Activated CD4-positive, alpha-beta memory T cell treated with anti-CD3 and anti-CD28 coated beads, Interleukin-2, amount 10 ng/mL, durations not matched to agents 7 days and 5 days (primary cell): Measurements from ENCODE around the gene ARMC7. TPM values are rescaled to one million over a fixed set of nuclear protein-coding genes. Genes with fewer than 3 reads are reported as not detected.

Source experiments
- CTCF ChIA-PET: fragments of 350-600 bp; sonication (Branson Sonifier 250); formaldehyde crosslinking; loops from one replicate; lab custom pipeline; 2021; ENCODE audit warnings: antibody characterized with exemption, inconsistent platforms; lab: Charles Lee
- POLR2A ChIA-PET: fragments of 350-600 bp; sonication (Branson Sonifier 250); formaldehyde crosslinking; loops from one replicate; lab custom pipeline; 2021; ENCODE audit warnings: antibody characterized with exemption; lab: Charles Lee
- DNase-seq: peaks from one replicate; pipeline ENCODE4 v3.0.0-alpha.2; 2020
- H3K27ac Mint-ChIP-seq: one replicate; pipeline ENCODE4 v1.8.0; 2021; ENCODE audit warnings: mild to moderate bottlenecking, mixed read lengths
- H3K27me3 Mint-ChIP-seq: one replicate; pipeline ENCODE4 v1.8.0; 2021; ENCODE audit warnings: mixed read lengths
- H3K36me3 Mint-ChIP-seq: one replicate; pipeline ENCODE4 v1.8.0; 2021; ENCODE audit warnings: low read depth, mixed read lengths
- H3K4me1 Mint-ChIP-seq: one replicate; pipeline ENCODE4 v1.8.0; 2021; ENCODE audit warnings: mixed read lengths
- H3K4me3 Mint-ChIP-seq: one replicate; pipeline ENCODE4 v1.8.0; 2021; ENCODE audit warnings: mild to moderate bottlenecking, mixed read lengths
- H3K9me3 Mint-ChIP-seq: one replicate; pipeline ENCODE4 v1.8.0; 2021; ENCODE audit warnings: mixed read lengths
- total RNA-seq, 2 experiments: library from RNA; stranded (reverse); gene quantifications; one replicate each; pipeline ENCODE4 v1.2.3, GENCODE V29; 2021

The ARMC7 gene
- total RNA-seq, 2 experiments from 2014 or later, result 17.1 to 17.9 TPM

DNA sequence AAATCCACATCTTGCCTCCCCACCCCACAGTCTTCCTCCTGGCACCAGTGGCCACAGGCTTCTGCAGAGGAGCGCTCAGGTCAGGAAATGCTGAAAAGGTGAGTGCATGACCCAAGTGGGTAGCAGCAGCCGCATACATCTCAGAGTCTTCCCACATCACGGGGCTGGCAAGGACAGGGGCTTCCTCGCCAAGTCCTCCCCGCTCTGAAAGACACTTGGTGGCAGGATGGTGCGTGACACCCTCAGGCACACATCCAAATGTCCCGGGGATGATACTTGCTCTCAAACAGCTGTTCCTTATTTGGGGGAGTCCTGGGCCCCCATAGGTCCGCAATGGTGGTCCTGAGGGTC is 30.8 kb upstream of the ARMC7 start:
- no peaks in the 10 kb centered on the region for H3K9me3 Mint-ChIP-seq
- H3K4me3 Mint-ChIP-seq, result no peak overlapping the region
- no peaks in the 10 kb centered on the region for H3K36me3 Mint-ChIP-seq
- no peak overlapping the region for H3K27ac Mint-ChIP-seq
- CTCF ChIA-PET, result interaction anchor here (1.2 to 1.6 kb wide), 2 partner anchors 19 to 31 kb away, joined by 4 to 5 read pairs; no protein-coding TSS in a partner anchor
- no peak for DNase-seq
- peaks cover 33% of the 10 kb centered on the region for H3K4me1 Mint-ChIP-seq
- POLR2A ChIA-PET, result interaction anchor here (1.2 to 2.9 kb wide), 3 partner anchors 9 to 183 kb away, joined by 3 to 16 read pairs (median 3); partner anchors contain the start of genes ATP5PD, KCTD2 and SLC16A5
- no peaks in the 10 kb centered on the region for H3K27me3 Mint-ChIP-seq

DNA sequence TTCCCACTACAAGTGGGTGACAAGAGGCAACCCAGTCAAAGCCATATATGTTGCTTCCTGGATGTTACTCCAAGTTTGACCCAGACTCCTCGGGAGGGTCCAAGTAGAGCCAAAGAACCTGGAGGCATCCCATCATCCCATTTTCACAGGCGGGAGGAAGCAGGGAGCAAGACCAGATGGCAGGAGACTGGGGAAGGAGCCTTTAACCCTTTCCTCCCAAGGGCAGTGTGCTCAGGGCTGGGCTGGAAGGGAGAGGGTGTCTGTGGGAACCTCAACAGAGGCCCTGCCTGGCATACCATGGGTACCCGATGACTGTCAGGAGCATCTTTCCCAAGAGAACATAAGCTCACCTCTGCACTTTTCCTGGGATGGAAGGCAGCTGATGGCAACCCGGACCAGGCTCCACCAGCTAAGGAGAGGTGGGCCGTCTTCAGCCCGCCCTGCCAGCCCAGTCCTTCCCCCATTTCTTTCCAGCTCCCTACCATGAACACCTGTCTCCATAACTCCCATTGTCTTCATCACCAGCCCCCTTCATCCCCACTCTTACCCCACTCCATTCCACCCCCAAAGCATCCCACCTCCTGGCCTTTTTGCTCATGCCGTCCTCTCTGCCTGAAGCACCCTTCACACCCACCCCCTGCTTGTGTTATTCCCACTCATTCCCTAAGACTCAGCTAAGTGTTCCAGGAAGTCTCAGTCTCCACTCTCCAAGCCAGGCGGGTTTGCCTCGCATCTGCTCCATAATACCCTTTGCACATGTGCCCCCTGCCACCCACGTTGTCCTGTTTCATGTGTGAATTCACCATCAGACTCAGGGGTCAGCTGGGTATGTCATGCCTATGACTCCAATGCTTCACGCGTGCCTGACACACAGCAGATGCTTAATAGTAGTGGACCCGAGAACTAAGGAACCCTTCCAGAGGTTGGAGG is 27.9 kb upstream of the ARMC7 start:
- POLR2A ChIA-PET, result interaction anchor here (0.6 to 1.3 kb wide), 2 partner anchors 179 to 209 kb away, joined by 4 read pairs; partner anchors contain the start of gene FDXR
- CTCF ChIA-PET, result interaction anchor here (1.6 to 1.9 kb wide), 2 partner anchors 12 to 32 kb away, joined by 4 to 6 read pairs; no protein-coding TSS in a partner anchor
- no peak overlapping the region for H3K27ac Mint-ChIP-seq
- H3K27me3 Mint-ChIP-seq, result no peaks in the 10 kb centered on the region
- no peaks in the 10 kb centered on the region for H3K9me3 Mint-ChIP-seq
- peaks cover 44% of the 10 kb centered on the region for H3K4me1 Mint-ChIP-seq
- no peaks in the 10 kb centered on the region for H3K36me3 Mint-ChIP-seq
- DNase-seq, result no peak
- H3K4me3 Mint-ChIP-seq, result no peak overlapping the region

DNA sequence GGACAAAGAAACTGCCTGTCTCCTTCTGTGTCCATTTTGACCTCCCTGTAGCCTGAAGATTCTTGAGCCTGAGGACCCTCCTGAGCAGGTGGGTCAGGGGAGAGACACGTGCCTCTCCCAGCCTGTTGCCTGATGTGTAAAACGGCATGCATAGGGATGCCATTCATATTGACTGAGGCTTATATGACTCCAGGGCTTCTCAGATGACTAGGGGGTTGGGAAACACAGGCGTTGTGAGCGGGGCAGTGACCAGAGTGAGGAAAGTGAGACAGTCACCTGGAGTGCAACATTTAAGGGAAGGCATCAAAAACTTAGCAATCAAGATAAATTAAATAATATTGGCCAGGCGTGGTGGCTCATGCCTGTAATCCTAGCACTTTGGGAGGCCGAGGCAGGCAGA is 27.1 kb upstream of the ARMC7 start:
- no peak overlapping the region for H3K27ac Mint-ChIP-seq
- CTCF ChIA-PET, result interaction anchor here (1.9 kb wide), 1 partner anchor 31 kb away, joined by 6 read pairs; no protein-coding TSS in a partner anchor
- no peaks in the 10 kb centered on the region for H3K9me3 Mint-ChIP-seq

DNA sequence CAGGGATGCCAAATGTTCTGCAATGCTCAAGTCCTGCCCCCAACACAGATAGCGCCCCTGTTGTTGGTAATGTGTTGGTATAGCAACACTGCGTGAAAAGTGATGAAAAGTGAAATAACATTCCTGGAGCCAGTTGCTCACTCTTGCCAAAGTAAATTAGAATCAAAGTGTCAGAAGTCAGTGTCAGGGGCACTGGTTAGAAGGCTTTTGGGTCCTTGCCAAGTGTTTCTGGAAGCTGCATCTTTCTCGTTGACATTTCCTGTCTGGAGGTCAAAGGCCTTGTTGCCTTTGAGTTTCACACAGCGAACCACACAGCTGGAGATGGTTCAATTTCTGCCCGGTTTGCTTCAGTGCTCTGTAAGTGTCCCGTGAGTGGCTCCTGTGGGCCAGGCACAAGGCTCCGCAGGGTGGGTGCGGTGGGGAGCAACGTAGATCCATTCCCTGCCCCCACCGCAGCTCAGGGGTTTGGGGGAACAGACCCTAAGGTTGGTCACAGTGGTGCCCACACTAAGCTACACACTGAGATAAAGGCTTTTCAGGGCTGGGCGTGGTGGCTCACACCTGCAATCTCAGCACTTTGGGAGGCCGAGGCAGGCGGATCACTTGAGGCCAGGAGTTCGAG is 25.6 kb upstream of the ARMC7 start:
- Mint-ChIP-seq H3K4me3 (no peak overlapping the region), H3K27me3 (no peaks in the 10 kb centered on the region)
- POLR2A ChIA-PET, result interaction anchor here (0.7 to 1.0 kb wide), 2 partner anchors 24 to 263 kb away, joined by 3 to 4 read pairs; no protein-coding TSS in a partner anchor

More for the DNA sequence above, 27.1 kb upstream of the ARMC7 start:
- H3K27me3 Mint-ChIP-seq, result no peaks in the 10 kb centered on the region
- H3K4me1 Mint-ChIP-seq, result peaks cover 44% of the 10 kb centered on the region
- no peak overlapping the region for H3K4me3 Mint-ChIP-seq
- no peaks in the 10 kb centered on the region for H3K36me3 Mint-ChIP-seq
- no peak for DNase-seq
- POLR2A ChIA-PET, result no interaction called here

DNA sequence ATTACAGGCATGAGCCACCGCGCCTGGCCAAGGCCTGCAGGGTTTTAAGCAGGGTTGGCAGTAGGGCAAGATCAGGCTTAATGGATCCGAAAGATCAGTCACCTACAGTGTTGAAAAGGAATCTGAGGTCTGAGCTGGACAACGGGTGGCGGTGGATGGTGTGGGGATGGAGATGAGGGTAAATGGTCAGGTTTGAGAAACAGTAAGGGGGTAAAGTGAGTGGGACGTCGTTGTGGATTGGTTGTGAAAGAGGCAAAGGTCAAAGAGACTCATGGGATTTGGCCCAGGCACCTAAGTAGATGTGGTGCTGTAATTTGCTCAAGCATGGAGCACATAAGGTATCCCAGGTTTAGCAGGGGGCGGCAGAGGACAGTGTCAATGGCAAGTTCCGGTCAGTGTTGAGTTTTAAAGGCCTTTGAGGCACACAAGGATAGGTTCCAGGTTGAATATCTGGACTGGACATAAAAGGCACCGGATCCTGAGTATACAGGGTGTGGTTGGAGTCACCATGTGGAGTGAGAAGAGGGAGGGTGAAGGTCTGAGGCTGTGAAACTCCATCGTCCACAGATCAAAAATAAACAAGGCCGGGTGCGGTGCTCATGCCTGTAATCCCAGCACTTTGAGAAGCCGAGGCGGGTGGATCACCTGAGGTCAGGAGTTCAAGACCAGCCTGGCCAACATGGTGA is 23.1 kb upstream of the ARMC7 start:
- peak overlapping the region; percentile 13 for H3K27ac Mint-ChIP-seq
- no peaks in the 10 kb centered on the region for H3K9me3 Mint-ChIP-seq
- POLR2A ChIA-PET, result interaction anchor here (1.2 to 2.3 kb wide), 3 partner anchors 9 to 52 kb away, joined by 3 to 16 read pairs (median 11); partner anchors contain the start of gene ARMC7
- H3K4me3 Mint-ChIP-seq, result peak overlapping the region; percentile 70
- H3K36me3 Mint-ChIP-seq, result no peaks in the 10 kb centered on the region
- no peaks in the 10 kb centered on the region for H3K27me3 Mint-ChIP-seq
- DNase-seq, result no peak
- CTCF ChIA-PET, result interaction anchor here (1.3 to 1.7 kb wide), 2 partner anchors 19 to 27 kb away, joined by 3 to 5 read pairs; no protein-coding TSS in a partner anchor
- peaks cover 44% of the 10 kb centered on the region for H3K4me1 Mint-ChIP-seq

More for the DNA sequence above, 25.6 kb upstream of the ARMC7 start:
- CTCF ChIA-PET, result interaction anchor here (0.7 to 0.9 kb wide), 2 partner anchors 27 to 30 kb away, joined by 3 read pairs; no protein-coding TSS in a partner anchor
- no peak for DNase-seq
- H3K27ac Mint-ChIP-seq, result no peak overlapping the region
- H3K36me3 Mint-ChIP-seq, result no peaks in the 10 kb centered on the region
- H3K9me3 Mint-ChIP-seq, result no peaks in the 10 kb centered on the region
- H3K4me1 Mint-ChIP-seq, result peaks cover 43% of the 10 kb centered on the region

DNA sequence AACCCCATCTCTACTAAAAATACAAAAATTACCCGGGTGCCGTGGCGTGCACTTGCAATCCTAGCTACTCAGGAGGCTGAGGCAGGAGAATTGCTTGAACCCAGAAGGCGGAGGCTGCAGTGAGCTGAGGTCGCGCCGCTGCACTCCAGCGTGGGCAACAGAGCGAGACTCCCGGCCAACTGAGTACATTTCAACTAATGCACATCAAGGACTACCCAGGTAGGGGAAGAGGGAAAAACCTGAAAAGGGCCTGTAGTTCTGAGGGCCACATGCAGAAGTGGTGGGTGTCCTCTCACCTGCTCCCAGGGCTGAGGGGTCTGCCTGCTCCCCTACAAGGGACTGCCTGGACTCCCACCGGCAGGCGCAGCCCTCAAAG is 22.6 kb upstream of the ARMC7 start:
- POLR2A ChIA-PET, result interaction anchor here (0.7 to 2.3 kb wide), 10 partner anchors 10 to 202 kb away, joined by 3 to 16 read pairs (median 5); partner anchors contain the start of genes ARMC7, JPT1, NT5C and NUP85
- peak overlapping the region; percentile 44 for H3K27ac Mint-ChIP-seq

DNA sequence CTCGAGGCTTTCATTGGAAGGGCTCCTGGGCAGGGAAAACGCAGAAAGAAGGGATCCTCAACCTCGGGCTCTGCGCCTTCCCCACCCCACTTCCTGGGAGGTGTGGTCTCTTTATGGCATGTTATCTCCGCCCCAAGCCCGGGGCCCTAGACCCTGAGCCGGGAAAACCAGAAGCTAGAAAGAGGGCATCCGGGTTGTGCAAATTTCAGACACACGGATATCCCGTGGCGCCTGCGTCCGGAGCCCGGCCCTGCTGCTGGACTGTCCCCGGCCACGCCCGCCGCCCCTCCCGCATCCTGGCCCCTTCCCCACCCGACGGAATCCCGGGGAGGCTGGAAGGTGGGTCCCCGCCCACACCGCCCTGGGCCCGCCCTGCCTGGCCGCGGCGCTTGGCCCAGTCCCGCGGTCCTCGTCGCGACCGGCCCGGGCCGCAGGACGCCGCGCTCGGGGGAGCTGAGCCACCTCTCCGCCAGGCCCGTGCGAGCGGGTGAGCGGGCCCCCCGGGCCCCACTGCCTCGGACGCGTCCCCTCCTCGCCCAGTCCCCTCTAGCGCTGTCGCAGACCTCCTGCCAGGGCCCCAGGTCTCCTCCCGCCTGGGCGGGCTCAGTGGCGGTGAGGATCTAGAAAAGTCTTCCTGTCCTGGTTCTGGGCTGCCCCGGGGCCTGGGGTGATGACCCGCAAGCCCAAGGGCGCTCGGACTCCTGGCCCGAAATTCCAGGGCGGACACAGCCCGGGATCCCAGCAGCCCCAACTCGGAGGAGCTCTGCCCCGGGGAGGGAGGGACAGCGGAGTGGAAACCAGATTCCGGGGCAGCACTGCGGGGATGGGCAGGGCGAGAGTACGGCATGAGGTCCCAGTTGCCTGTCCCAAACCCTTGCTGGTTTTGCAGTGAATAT is 22.0 kb upstream of the ARMC7 start, which contains the start of gene SLC16A5:
SLC16A5 (plus strand) TSS at position 397 of the 896 bp plus-strand sequence. CDS start 5,683 bp downstream, outside the sequence.
- peak within 1 kb of the TSS; percentile 75 for H3K4me3 Mint-ChIP-seq
- ChIA-PET CTCF (interaction anchor here (1.0 to 1.8 kb wide), 8 partner anchors 11 to 114 kb away, joined by 3 to 5 read pairs (median 4); partner anchors contain the start of gene MRPL58), POLR2A (interaction anchor here (0.7 to 2.3 kb wide), 17 partner anchors 10 to 202 kb away, joined by 3 to 16 read pairs (median 4); partner anchors contain the start of genes ARMC7, JPT1, NT5C and NUP85)
- DNase-seq, result peak; percentile 61
- H3K27ac Mint-ChIP-seq, result peak within 1 kb of the TSS; percentile 58
- H3K36me3 Mint-ChIP-seq, result no peaks in the 10 kb centered on the region
- peaks cover 48% of the 10 kb centered on the region for H3K4me1 Mint-ChIP-seq
- no peaks in the 10 kb centered on the region for H3K9me3 Mint-ChIP-seq
- H3K27me3 Mint-ChIP-seq, result no peaks in the 10 kb centered on the region

More for the DNA sequence above, 22.6 kb upstream of the ARMC7 start:
- peak overlapping the region; percentile 70 for H3K4me3 Mint-ChIP-seq
- H3K9me3 Mint-ChIP-seq, result no peaks in the 10 kb centered on the region
- H3K4me1 Mint-ChIP-seq, result peaks cover 48% of the 10 kb centered on the region
- no peaks in the 10 kb centered on the region for H3K36me3 Mint-ChIP-seq
- CTCF ChIA-PET, result interaction anchor here (1.0 to 1.8 kb wide), 6 partner anchors 19 to 115 kb away, joined by 3 to 5 read pairs (median 4); partner anchors contain the start of gene MRPL58
- no peak for DNase-seq
- no peaks in the 10 kb centered on the region for H3K27me3 Mint-ChIP-seq

DNA sequence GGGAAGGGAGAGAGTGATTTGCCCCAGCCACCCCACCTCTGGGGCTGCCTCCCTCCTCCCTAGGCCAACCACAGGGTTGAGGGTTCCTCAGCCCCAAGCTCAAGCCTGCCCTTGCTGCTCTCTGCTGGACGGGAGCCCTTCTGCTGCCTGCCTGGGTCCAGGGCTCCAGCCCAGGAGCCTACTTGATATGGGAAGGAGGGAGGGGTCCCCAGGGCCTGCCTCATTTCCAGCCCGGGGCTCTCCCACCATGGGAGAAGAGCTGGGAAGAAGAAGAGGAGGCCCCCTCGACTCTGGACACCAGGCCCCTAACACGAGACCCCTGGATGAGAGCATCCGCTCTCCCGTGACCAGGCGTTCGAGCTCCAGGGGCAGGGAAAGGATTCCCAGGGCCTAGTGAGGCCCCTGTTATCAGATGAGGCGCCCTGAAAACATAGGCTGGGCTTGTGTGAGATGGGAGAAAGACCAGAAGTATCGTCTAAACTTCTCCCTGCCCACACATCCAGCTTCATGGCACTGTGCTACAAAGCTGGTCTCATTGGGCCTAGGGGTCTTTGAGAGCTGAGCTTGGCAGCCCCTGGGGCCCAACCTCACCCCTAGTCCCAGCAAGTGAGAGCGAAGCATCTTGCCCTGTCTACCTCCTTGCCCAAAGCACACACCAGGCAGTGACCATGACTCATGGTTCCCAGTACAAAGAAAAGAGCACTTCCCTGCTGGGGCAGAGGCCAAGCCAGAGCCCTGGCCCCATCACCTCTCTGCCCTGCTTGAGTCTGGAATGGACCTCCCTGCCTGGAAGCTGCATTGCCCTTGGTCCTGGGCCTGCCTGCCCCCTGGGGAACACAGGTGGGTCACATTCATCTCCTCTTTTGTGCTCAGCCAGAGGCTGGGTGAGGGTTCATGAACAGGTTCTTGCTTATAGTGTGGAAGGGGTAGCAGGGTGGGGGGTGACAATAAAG is 21.0 kb upstream of the ARMC7 start:
- H3K36me3 Mint-ChIP-seq, result no peaks in the 10 kb centered on the region
- peak overlapping the region; percentile 75 for H3K4me3 Mint-ChIP-seq
- ChIA-PET POLR2A (interaction anchor here (0.8 to 2.3 kb wide), 16 partner anchors 10 to 117 kb away, joined by 3 to 16 read pairs (median 4); partner anchors contain the start of genes ARMC7, JPT1, NT5C and NUP85), CTCF (interaction anchor here (1.1 to 1.8 kb wide), 5 partner anchors 12 to 77 kb away, joined by 4 to 5 read pairs (median 4); partner anchors contain the start of gene MRPL58)
- H3K27me3 Mint-ChIP-seq, result no peaks in the 10 kb centered on the region
- peak overlapping the region; percentile 27 for H3K27ac Mint-ChIP-seq
- peaks cover 47% of the 10 kb centered on the region for H3K4me1 Mint-ChIP-seq
- H3K9me3 Mint-ChIP-seq, result no peaks in the 10 kb centered on the region
- no peak for DNase-seq

DNA sequence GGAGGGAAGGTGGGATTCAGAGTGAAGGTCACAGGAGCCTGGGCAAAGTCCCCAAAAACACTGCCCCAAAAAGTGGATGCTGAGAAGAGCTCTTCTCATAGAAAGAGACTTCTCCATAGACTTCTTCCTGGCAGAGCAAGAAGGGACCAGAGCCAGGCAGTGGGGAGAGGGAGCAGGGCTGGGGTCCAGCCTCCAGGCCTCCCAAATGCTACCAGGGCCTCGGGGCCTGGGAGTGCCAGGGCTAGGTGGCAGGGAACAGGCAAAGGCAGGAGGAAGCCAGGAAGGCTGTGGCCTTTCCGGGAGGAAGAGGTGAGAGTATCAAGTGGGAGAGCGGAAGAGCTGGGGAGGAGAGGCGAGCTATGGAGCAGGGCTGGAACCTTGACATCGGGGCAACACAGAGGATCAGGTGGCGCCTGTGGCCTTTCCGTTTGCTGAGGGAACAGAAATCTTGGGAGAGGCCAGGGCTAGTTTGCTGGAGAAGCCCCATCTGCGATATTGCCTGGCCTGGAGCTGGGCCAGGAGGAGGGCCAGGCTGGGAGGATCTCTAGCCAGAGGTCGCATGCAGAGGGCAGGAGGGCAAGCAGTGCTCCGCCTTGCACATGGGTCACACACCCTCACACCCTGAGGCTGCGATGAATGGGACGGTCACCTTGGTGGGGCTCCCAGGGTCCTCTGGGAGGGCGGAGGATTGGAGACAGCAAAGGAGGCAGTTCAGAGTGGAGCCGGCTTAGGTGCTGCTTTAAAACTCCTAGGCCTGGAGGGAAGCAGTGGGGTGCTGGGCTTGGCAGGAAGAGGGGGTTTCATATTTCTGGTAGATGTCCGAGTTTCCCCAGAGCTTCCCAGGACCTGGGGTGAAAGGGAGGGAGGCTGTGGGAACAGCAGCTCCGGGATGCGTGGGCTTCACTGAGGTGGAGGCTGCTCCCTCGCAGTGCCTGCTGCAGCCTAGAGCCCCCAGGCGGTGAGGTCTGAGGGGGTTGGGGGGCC is 18.6 kb upstream of the ARMC7 start:
- no peak overlapping the region for H3K4me3 Mint-ChIP-seq
- no peaks in the 10 kb centered on the region for H3K9me3 Mint-ChIP-seq
- ChIA-PET CTCF (no interaction called here), POLR2A (interaction anchor here (0.8 kb wide), 1 partner anchor 19 kb away, joined by 3 read pairs; the partner anchor contains the start of gene ARMC7)
- DNase-seq, result no peak
- H3K36me3 Mint-ChIP-seq, result no peaks in the 10 kb centered on the region
- no peak overlapping the region for H3K27ac Mint-ChIP-seq
- H3K4me1 Mint-ChIP-seq, result peaks cover 39% of the 10 kb centered on the region
- H3K27me3 Mint-ChIP-seq, result no peaks in the 10 kb centered on the region
